Upper lobe of right lung (tissue), 1 donor: Measurements from ENCODE around the gene MXRA8. TPM values are rescaled to one million over a fixed set of nuclear protein-coding genes. Genes with fewer than 3 reads are reported as not detected.
A peak's percentile ranks its signal among the peaks of the same experiment; 100 is the strongest.

ENCODE experiments used
- ATAC-seq: fragments of 200-7000 bp; cut with Tn5 transposase; one replicate; pipeline ENCODE4 v1.9.1; 2020; ENCODE audit warnings: mild to moderate bottlenecking, moderate library complexity
- DNase-seq: peaks from one replicate; pipeline ENCODE4 v3.0.0-alpha.2; 2020
- H3K27ac ChIP-seq: fragments of 200-600 bp; one replicate; pipeline ENCODE4 v1.8.0; 2022
- H3K27me3 ChIP-seq: fragments of 200-600 bp; one replicate; pipeline ENCODE4 v1.8.0; 2022; ENCODE audit warnings: mild to moderate bottlenecking
- H3K36me3 ChIP-seq: fragments of 200-600 bp; one replicate; pipeline ENCODE4 v1.8.0; 2022
- H3K4me1 ChIP-seq: fragments of 200-600 bp; one replicate; pipeline ENCODE4 v1.8.0; 2022
- H3K4me3 ChIP-seq: fragments of 200-600 bp; one replicate; pipeline ENCODE4 v1.8.0; 2022; ENCODE audit warnings: mild to moderate bottlenecking
- H3K9me3 ChIP-seq: fragments of 200-600 bp; one replicate; pipeline ENCODE4 v1.8.0; 2022
- intact Hi-C: fragments of 100-400 bp; cut with DNase I; formaldehyde crosslinking; loops from one replicate; pipeline ENCODE4 v1.11.0; 2022
- total RNA-seq: library from RNA; stranded (reverse); fragmentation: NEBNext Ultra II Directional; extraction: Animal tissue kit (Norgen Biotek cat#: 25700); gene quantifications from one replicate; pipeline ENCODE4 v1.2.1, GENCODE V29; 2021
- TF ChIP-seq, protein P1 (sequence below): fragments of 200-600 bp; IDR thresholded peaks from one replicate; pipeline ENCODE4 v1.8.0; 2022; ENCODE audit warnings: antibody characterized with exemption
- donor health status: DM: no; HTN: yes; CAD: no; lungs with severe emphysema.

MXRA8 gene
- total RNA-seq, 1 donor from 2014 or later: 66.3 TPM

DNA sequence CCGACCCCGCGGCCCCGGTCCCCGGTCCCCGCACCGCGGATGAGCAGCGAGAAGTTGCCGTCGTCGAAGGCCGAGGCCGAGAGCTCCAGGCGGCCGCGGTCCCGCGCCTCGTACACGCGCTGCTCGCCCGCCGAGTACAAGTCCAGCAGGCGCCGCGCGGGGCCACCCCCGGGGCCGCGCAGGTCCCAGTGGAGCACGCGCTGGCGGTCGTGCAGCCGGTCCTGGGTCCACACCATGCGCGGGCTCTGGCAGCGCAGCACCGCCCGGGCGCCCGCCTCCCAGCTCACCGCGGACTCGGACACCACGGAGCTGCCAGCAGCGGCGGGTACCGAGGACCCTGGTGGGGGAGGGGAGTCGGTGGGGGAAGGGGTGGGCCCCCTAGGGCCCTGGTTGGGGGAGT is 2.9 kb downstream of the MXRA8 start:
- ATAC-seq (peak; percentile 48), DNase-seq (no peak)
- H3K27ac ChIP-seq: no peak overlapping the region
- no peaks in the 10 kb centered on the region for H3K9me3 ChIP-seq
- H3K36me3 ChIP-seq: no peaks in the 10 kb centered on the region
- TF ChIP-seq, protein P1, sequence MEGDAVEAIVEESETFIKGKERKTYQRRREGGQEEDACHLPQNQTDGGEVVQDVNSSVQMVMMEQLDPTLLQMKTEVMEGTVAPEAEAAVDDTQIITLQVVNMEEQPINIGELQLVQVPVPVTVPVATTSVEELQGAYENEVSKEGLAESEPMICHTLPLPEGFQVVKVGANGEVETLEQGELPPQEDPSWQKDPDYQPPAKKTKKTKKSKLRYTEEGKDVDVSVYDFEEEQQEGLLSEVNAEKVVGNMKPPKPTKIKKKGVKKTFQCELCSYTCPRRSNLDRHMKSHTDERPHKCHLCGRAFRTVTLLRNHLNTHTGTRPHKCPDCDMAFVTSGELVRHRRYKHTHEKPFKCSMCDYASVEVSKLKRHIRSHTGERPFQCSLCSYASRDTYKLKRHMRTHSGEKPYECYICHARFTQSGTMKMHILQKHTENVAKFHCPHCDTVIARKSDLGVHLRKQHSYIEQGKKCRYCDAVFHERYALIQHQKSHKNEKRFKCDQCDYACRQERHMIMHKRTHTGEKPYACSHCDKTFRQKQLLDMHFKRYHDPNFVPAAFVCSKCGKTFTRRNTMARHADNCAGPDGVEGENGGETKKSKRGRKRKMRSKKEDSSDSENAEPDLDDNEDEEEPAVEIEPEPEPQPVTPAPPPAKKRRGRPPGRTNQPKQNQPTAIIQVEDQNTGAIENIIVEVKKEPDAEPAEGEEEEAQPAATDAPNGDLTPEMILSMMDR: no peak
- intact Hi-C loops: no loop called here
- H3K4me3 ChIP-seq: peak overlapping the region; percentile 21
- peaks cover 31% of the 10 kb centered on the region for H3K4me1 ChIP-seq
- H3K27me3 ChIP-seq: peaks cover 23% of the 10 kb centered on the region

DNA sequence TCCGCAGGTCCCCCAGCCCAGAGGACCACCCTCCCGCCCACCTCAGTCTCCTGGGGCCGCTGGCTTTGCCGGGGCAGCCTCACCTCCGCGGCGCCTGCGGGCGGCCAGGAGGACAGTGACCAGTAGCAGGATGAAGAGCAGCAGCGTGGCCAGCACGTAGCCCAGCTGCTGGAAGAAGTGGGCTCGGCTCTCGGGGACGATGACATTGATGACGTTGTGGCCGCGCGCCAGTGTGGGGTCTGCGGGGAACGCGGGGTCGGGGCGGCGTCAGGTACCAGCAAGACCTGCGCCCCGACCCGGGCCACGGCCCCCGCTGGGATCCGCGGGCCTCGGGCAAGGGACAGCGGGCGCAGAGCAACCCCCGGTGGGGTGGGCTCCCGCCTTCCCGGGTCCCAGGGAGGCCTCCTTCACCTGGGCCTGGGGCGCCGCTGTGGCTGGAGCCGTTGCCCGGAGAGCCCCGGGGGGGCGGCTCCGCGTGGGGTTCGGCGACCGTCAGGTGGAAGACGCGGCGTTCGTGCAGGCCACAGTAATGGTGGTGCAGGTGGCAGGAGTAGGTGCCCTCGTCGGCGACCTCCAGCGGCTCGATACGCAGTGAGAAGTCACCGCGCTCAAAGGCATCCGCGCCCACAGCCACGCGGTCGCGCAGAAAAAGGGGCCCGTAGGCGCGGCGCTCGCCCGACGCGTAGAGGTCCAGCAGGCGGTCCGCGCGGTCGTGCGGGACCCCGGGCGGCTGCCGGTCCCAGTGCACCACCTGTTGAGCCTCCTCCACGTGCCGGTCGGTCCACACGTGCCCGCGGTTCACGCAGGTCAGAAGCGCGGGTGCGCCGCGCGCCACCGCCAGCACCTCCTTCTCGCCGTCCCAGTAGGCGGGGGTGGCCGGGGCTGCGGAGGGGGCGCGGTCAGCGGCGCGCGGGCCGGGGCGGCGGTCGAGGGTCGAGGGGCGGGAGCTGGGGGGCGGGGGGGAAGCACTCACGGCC is 3.8 kb downstream of the MXRA8 start:
- H3K9me3 ChIP-seq: no peaks in the 10 kb centered on the region
- peaks cover 31% of the 10 kb centered on the region for H3K4me1 ChIP-seq
- no peaks in the 10 kb centered on the region for H3K36me3 ChIP-seq
- H3K4me3 ChIP-seq: peak overlapping the region; percentile 21
- DNase-seq: no peak
- H3K27ac ChIP-seq: no peak overlapping the region
- TF ChIP-seq, protein P1: no peak
- H3K27me3 ChIP-seq: peaks cover 23% of the 10 kb centered on the region
- no peak for ATAC-seq
- intact Hi-C loops: no loop called here

DNA sequence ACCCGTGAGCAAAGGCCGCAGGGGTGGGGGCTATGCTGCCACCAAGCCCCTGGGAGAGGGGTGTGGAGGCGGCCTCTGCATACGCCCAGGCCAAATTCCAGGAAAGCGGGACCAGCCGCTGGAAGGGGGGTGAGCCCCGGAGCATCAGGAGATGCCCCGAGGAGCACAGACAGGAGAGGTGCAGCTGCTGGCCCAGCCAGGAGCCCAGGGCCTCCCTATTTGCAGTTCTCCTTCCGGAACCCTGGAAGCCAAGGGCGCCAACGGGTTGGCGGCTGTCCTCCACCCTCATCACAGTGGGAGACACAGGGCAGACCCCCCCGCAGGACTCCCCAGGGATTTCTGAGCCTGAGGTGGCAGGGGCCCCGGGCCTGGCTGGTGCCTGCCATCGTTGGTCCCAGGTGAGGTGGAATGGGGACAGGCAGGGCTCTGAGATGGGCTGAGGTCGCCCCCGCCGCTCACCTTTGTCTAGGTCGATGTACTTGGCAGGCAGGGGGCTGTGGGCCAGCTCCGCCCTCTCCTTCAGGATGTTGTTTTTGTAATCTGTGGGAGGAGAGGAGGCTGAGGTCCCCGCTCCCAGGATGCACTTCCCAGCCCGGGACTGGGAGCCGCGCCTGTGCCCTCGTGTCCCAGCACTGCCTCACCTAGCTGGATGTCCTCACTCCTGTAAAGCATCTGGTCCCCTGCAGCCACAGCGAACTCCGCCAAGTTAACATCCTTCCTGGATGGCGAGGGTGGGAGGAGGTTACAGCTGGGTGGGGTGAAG is 4.8 kb downstream of the MXRA8 start:
- TF ChIP-seq, protein P1: no peak
- intact Hi-C loops: no loop called here
- Histone ChIP-seq H3K9me3 (no peaks in the 10 kb centered on the region), H3K4me1 (peaks cover 25% of the 10 kb centered on the region), H3K36me3 (no peaks in the 10 kb centered on the region), H3K4me3 (no peak overlapping the region), H3K27ac (no peak overlapping the region), H3K27me3 (peaks cover 22% of the 10 kb centered on the region)
- DNase-seq: no peak
- no peak for ATAC-seq

DNA sequence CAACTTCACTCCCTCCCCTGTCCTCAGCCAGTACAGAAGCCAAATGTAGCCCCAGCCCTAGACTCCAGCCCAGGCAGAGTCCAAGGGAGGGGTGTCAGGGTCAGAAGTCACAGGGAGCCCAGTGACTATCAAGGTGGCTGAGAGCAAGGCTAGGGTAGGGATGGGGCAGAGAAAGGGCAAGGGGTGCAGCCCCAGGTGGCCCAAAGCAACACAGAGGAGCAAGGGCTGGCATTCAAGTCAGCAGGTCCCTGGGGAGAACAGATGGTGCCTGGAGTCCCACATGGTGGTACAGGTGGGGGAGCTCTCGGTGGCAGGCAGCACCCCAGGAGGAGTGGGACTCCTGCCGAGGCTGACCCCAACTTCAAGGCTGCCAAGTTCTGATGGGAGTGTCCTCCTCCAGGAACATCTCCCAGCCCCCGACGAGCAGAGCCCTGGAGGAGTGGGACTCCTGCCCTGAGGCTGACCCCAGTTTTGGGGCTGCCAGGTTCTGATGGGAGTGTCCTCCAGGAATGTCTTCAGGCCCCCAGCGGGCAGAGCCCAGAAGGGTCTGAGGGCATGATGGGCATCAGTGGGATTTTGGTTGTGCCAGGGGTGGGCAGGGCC is 5.5 kb downstream of the MXRA8 start:
- Histone ChIP-seq H3K27ac (no peak overlapping the region), H3K4me1 (peaks cover 26% of the 10 kb centered on the region), H3K27me3 (peaks cover 15% of the 10 kb centered on the region), H3K4me3 (no peak overlapping the region), H3K9me3 (no peaks in the 10 kb centered on the region), H3K36me3 (no peaks in the 10 kb centered on the region)
- intact Hi-C loops: no loop called here
- DNase-seq: no peak
- no peak for ATAC-seq
- TF ChIP-seq, protein P1: no peak

DNA sequence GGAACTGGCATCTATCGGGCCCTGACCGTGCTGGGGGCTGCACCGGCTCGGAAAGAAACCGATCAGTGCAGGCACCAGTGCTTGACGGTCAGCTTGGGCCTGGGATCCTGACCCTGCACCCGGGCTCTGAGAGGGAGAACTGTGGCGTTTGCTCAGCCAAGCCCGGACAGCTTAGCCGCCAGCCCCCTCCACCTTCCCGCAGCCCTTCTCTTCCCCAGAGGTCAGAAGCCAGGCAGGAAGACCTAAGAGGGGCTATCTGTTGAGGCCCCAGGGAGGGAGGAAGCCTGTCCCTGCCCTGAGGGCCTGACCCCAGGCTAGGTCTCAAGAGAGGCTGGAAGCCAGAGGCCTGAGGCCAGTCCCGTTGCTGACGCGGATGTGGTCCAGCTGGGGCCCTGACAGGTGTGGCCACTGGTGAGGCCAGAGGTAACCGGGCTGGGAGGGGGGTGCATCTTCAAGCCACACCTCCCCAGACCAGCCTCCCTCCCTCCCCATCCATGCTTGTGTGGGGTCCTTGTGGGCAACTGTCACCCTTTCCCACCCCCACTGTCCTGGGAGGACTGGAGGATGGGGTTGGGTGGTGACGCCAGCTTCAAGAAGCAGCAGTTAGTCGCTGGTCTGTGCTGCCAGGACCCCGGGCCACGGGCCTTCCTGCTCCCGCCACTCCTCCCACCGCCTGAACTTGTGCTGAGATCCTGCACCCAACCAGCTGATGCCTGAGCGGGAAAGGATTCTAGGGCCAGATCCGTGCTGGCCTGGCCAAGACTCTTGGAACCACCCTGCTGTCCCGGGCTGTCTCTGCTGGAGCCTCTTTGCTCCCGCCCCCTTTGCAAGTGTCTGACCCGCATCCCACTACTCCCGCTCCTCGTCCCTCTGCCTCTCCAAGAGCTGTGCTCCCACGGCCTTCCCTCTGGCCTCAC is 6.6 kb downstream of the MXRA8 start:
- no peak overlapping the region for H3K4me3 ChIP-seq
- no peak for DNase-seq
- H3K4me1 ChIP-seq: peaks cover 35% of the 10 kb centered on the region
- no peak for ATAC-seq
- H3K36me3 ChIP-seq: no peaks in the 10 kb centered on the region
- H3K9me3 ChIP-seq: no peaks in the 10 kb centered on the region
- intact Hi-C loops: no loop called here
- TF ChIP-seq, protein P1: no peak
- H3K27me3 ChIP-seq: peaks cover 11% of the 10 kb centered on the region
- H3K27ac ChIP-seq: peak overlapping the region; percentile 30
